Neuron (in vitro differentiated cells): ENCODE measurements around the gene KCNK1.
"Not testable (repeated sequence)": the region's sequence is repeated elsewhere in the genome, so short reads cannot be mapped to it uniquely, and the experiment has no call there.

Experiments
- H2AFZ ChIP-seq: one replicate; pipeline ENCODE4 v1.6.1; 2013; ENCODE audit warnings: low read depth, mild to moderate bottlenecking, inconsistent platforms, low read length, moderate library complexity
- H3K27me3 ChIP-seq: one replicate; pipeline ENCODE4 v1.6.1; 2013; ENCODE audit warnings: low read length; ENCODE audit not compliant: insufficient read depth
- H3K36me3 ChIP-seq: one replicate; pipeline ENCODE4 v1.6.1; 2013; ENCODE audit warnings: low read length; ENCODE audit not compliant: insufficient read depth
- H3K4me1 ChIP-seq: one replicate; pipeline ENCODE4 v1.6.1; 2013; ENCODE audit warnings: low read length; ENCODE audit not compliant: insufficient read depth
- H3K4me3 ChIP-seq: 2 replicates; pipeline ENCODE4 v1.5.1; 2013; ENCODE audit warnings: mild to moderate bottlenecking, low read length, moderate library complexity
- H3K9me3 ChIP-seq: one replicate; pipeline ENCODE4 v1.6.1; 2013; ENCODE audit warnings: low read length

KCNK1 gene

DNA sequence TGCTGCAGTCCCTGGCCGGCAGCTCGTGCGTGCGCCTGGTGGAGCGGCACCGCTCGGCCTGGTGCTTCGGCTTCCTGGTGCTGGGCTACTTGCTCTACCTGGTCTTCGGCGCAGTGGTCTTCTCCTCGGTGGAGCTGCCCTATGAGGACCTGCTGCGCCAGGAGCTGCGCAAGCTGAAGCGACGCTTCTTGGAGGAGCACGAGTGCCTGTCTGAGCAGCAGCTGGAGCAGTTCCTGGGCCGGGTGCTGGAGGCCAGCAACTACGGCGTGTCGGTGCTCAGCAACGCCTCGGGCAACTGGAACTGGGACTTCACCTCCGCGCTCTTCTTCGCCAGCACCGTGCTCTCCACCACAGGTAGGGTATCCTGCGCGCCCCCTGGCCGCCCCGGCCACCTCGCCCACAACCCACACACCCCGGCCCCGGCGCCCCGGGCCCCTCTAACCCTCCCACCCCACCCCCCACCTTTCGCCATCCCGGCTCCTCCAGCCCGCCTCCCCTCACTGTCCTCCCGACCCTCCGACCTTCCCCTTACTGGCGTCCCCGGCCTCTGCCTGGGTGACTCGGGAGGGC, 352 bp downstream of the KCNK1 start:
- H3K27me3 ChIP-seq: peaks cover 54% of the 10 kb centered on the region

DNA sequence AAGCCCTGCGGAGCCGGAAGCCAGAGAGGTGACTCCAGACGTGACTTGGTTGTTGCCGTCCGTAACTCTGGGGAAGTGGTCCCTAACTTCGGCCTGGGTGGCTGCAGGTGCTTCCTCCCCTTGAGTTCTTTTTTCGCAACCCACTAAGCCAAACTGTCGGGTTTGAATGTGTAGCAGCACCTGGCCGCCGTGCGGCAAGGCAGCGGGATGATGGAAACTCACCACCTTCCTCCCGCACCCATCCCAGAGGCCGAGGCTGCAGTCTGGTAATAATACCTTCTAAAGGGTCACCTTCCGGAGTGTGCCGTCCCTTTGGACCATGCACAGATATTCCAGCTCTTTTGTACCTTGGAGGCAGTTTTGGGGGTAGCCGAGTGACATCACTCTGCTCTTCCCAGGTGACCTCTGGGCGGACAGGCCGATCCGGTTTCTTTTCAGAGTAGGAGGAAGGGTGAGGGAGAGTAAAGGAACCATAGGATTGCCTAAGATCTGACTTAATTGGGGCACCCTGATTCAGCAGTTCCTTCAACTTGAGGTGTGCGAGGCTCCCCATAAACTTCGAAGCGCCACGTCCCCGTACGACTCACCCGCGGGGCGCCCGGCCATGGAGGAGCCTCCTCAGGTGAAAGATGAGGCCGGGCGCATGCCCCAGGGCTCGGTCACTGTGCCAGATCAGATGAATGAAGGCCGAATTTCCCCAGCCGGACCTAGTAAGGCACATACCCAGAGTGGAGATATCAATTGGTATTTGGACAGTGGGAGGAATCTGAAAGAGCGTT, 1.0 kb downstream of the KCNK1 start:
- Histone ChIP-seq H3K36me3 (no peaks in the 10 kb centered on the region), H3K4me3 (no peak overlapping the region), H3K9me3 (no peaks in the 10 kb centered on the region), H3K4me1 (no peaks in the 10 kb centered on the region), H3K27me3 (peaks cover 50% of the 10 kb centered on the region), H2AFZ (no peak overlapping the region)

More for the DNA sequence above, 352 bp downstream of the KCNK1 start:
- H3K9me3 ChIP-seq: no peaks in the 10 kb centered on the region
- no peaks in the 10 kb centered on the region for H3K4me1 ChIP-seq
- no peaks in the 10 kb centered on the region for H3K36me3 ChIP-seq
- peak overlapping the region; percentile 40 for H3K4me3 ChIP-seq
- H2AFZ ChIP-seq: no peak overlapping the region

DNA sequence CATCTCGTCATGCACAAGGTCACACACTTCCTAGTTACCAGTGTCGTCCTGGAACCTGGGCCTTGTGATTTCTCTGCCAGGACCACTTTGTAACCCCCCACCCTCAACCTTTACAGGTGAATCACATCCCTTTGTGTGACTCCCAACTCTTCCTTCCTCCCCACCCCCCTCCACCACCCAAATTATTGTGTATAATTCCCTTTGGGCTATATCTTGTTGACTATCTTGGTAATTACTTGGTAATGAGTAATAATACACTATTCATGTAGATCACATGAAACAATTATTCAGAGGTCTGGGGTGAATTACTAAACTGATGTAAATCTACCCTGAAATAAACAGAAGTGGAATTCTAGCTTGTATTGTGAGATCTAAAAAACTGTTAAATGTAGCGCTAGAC, 1.7 kb downstream of the KCNK1 start:
- Histone ChIP-seq H2AFZ (no peak overlapping the region), H3K36me3 (no peaks in the 10 kb centered on the region), H3K27me3 (peaks cover 49% of the 10 kb centered on the region), H3K9me3 (no peaks in the 10 kb centered on the region), H3K4me3 (no peak overlapping the region), H3K4me1 (no peaks in the 10 kb centered on the region)

DNA sequence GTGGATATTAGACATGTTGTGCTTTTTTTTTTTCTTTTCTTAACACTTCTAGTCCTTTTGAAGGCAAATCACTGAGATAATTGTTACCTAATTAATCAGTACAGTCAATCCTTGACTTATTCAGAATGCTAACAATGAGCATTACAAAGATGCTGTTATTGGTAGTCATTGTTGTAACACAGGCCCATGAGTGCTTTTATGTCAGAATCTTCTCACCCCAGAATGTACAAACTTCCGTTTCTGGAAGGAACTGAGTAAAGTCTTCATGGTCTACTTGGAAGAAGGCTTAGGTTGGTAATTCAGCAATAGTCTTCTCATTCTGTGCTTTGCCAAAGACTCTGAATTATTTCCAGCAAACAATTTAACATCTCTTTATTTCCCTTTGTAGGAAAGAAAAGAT, 3.1 kb downstream of the KCNK1 start:
- no peaks in the 10 kb centered on the region for H3K9me3 ChIP-seq
- H3K36me3 ChIP-seq: no peaks in the 10 kb centered on the region
- peaks cover 41% of the 10 kb centered on the region for H3K27me3 ChIP-seq
- no peak overlapping the region for H3K4me3 ChIP-seq
- no peaks in the 10 kb centered on the region for H3K4me1 ChIP-seq
- H2AFZ ChIP-seq: no peak overlapping the region

DNA sequence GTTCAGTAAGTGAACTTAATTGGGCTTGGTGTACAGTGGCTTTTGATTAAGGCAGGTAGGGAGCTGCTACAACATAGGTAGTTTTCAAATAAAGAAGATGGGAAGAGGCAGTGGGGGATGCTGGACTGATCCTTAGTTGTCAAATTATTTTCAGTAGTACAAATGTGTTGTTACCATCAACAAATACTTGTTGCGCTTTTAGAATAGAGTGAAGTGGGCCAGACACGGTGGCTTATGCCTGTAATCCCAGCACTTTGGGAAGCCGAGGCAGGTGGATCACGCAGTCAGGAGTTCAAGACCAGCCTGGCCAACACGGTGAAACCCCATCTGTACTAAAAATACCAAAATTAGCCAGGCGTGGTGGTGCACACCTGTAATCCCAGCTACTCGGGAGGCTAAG, 5.5 kb downstream of the KCNK1 start:
- not testable (repeated sequence) for H3K9me3 ChIP-seq, H3K36me3 ChIP-seq, H3K4me3 ChIP-seq, H3K4me1 ChIP-seq, H2AFZ ChIP-seq
- peaks cover 28% of the 10 kb centered on the region for H3K27me3 ChIP-seq

DNA sequence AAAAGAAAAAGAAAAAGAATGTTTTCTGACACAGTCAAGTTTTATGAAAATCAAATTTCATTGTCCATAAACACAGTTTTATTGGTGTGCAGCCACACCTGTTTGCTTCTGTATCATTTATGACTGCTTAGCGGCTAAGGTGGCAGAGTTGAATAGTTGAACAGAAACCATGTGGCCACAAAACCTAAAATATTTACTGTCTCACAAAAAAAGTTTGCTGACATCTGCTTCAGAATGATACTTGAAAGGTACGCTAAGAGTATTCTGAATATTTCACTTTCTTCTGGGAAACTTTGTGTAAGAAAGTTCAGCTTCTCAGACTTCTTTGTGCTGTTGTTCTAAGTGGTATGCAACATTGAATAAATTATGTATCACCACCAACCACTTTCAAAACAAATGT, 6.2 kb downstream of the KCNK1 start:
- H3K4me1 ChIP-seq: no peaks in the 10 kb centered on the region
- no peaks in the 10 kb centered on the region for H3K9me3 ChIP-seq
- H3K27me3 ChIP-seq: peaks cover 22% of the 10 kb centered on the region
- no peak overlapping the region for H2AFZ ChIP-seq
- H3K4me3 ChIP-seq: no peak overlapping the region
- H3K36me3 ChIP-seq: no peaks in the 10 kb centered on the region

DNA sequence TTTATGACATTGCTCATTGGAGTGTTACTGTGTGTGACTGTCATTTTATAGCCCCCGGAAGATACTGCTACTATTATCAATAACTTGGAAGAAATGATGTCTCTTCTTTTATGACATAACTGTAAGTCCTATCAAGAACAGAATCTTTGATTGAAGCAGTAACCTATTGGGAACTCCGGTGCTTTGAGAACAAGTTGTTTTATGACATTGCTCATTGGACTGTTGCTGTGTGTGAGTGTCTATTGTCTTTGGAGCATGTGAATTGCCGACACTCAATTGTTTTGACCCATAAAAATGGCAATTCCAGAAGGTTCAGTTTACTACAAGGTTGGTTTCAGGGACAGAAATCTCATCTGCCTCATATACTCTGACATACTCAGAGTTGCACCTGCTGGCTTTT, 8.0 kb downstream of the KCNK1 start:
- Histone ChIP-seq H3K9me3 (no peaks in the 10 kb centered on the region), H2AFZ (no peak overlapping the region), H3K36me3 (no peaks in the 10 kb centered on the region), H3K4me1 (no peaks in the 10 kb centered on the region), H3K27me3 (peaks cover 11% of the 10 kb centered on the region), H3K4me3 (no peak overlapping the region)

DNA sequence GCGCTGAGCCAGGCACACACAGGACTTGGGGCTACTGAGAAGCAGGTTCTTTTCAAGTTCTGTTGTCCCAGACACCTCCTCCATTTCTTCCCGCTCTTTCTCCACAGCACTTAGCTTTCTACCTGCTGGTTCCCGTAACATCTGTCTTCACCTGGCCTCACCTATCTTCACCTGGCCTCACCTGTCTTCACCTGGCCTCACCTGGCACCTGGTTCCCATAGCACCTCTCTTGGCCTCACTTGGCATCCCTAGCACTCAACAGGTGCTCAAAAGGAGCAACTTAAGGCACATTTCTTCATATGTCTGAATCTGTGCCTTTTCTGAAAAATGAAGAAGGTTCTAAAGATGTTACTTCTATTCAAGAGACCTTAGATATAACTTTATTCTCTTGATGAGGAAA, 10.4 kb downstream of the KCNK1 start:
- no peaks in the 10 kb centered on the region for H3K9me3 ChIP-seq
- H3K27me3 ChIP-seq: peaks cover 7% of the 10 kb centered on the region
- H3K36me3 ChIP-seq: no peaks in the 10 kb centered on the region
- no peak overlapping the region for H2AFZ ChIP-seq
- H3K4me1 ChIP-seq: no peaks in the 10 kb centered on the region
- no peak overlapping the region for H3K4me3 ChIP-seq

DNA sequence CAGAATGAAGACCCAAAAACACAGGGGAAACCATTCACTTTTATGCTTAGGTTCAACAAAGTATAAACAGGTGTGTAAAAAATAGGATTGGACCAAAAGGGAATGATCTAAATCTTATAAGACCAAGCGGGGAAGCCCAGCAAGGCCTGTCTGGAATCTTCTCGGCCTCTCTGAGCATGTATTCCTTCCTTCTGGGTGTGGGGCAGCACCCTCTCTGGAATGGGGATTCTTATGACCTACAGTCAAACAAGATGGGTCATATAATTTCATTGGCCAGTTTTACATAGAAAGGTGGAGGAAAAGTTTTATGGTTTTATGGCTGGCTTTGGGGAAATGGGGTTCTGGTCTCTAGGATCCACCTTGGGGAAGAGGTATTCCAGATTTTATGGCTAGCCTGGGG, 11.2 kb downstream of the KCNK1 start:
- Histone ChIP-seq H3K36me3 (no peaks in the 10 kb centered on the region), H3K4me1 (no peaks in the 10 kb centered on the region), H3K27me3 (peaks cover 7% of the 10 kb centered on the region), H3K4me3 (no peak overlapping the region), H3K9me3 (no peaks in the 10 kb centered on the region), H2AFZ (no peak overlapping the region)

DNA sequence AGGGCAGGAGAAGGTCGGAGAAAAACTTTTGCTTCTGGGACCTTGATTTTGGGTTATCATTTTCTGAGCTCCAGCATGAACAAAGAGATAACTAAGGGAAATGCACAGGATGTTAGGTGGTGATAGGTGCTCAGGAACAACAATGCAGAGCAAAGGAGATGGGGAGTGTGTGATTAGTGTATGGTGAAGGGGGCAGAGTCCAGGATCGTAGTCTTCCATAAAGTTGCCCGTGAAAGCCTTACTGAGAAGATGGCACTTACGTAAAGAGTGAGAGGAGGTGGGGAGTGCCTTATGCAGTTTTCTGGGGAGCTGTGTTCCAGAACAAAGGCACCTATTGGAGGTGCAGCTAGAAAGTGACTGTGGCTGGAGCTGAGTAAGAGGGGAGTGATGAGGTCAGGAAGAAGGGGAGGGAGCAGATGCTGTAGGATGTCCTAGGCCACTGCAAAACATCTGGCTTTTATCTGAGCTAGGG, 11.6 kb downstream of the KCNK1 start:
- Histone ChIP-seq H3K9me3 (no peaks in the 10 kb centered on the region), H3K27me3 (peaks cover 7% of the 10 kb centered on the region), H3K4me1 (no peaks in the 10 kb centered on the region), H3K4me3 (no peak overlapping the region), H3K36me3 (no peaks in the 10 kb centered on the region), H2AFZ (no peak overlapping the region)

DNA sequence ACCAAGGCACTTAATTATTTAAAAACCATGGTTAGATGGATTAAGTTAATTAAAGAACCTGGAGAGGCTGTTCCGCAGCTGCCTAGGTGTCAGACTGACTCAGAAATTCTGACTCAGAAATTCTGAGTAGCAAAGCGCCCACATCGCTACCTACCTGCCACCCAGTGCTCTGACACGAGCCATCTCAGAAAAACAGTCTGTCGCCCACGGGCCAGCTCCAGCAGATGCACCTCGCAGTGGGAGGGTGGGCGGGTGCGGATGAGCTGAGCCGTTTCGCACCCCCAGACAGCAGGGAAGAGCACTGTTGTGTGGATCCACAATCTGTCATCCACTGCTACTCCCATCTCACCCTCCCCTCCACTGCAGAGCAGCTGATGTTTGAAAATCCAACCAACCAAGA, 13.5 kb downstream of the KCNK1 start:
- no peak overlapping the region for H2AFZ ChIP-seq
- H3K4me1 ChIP-seq: no peaks in the 10 kb centered on the region
- no peaks in the 10 kb centered on the region for H3K36me3 ChIP-seq
- peaks cover 4% of the 10 kb centered on the region for H3K27me3 ChIP-seq
- no peak overlapping the region for H3K4me3 ChIP-seq
- no peaks in the 10 kb centered on the region for H3K9me3 ChIP-seq

DNA sequence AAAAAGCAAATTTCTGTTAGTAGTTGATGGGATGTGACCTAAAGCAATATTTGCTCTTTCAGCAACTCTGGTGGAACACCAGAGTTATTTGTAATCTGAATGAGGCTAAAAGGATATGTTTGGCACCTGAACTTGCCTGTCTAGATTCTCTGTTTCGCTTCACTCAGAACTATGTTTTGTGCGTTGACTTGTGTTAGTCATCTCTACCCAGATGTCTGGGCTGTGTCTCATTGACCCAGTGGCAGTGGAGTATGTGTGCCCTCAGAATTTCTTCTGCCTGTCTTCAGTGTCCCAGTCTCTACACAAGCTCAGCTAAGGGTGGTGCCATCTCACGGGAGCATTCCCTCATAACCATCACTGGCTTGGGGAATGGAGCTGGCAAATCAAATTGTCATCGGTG, 13.9 kb downstream of the KCNK1 start:
- H3K4me3 ChIP-seq: no peak overlapping the region
- no peaks in the 10 kb centered on the region for H3K4me1 ChIP-seq
- H3K27me3 ChIP-seq: no peaks in the 10 kb centered on the region
- no peaks in the 10 kb centered on the region for H3K36me3 ChIP-seq
- no peaks in the 10 kb centered on the region for H3K9me3 ChIP-seq
- H2AFZ ChIP-seq: no peak overlapping the region

DNA sequence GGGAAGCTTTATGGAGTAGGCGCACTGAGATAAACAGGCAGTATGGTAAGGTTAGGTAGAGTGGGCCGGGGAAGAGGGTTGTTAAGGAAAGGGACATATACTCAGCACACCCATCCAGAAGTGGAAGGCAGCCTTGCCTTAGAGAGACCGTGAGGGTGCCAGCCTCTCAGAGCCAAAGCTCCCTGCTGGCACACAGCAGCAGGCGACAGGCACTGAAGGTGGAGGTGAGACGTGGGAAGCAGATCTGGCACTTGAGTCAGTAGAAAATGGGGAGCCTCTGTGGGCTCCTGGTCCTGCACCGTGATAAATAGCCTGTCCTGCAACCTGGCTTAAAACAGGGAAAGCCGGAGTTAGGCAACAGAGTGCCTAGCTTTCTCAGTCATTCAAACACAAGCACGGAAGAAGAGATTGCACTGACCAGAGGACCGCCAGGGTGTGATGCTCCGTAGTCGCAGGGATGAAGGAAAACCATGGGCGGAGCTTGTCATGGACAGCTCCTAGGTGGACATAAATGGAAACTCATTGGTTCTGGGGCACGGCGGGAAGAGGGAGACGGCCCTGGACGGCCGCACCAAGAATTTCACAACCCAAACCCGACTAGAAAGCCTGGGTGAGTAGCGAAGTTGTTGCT, 15.5 kb downstream of the KCNK1 start:
- Histone ChIP-seq H3K27me3 (no peaks in the 10 kb centered on the region), H3K4me1 (no peaks in the 10 kb centered on the region), H3K9me3 (no peaks in the 10 kb centered on the region), H2AFZ (no peak overlapping the region), H3K4me3 (no peak overlapping the region), H3K36me3 (no peaks in the 10 kb centered on the region)
